Measurements from ENCODE around the gene SNX9. TPM values are rescaled to one million over a fixed set of nuclear protein-coding genes. Genes with fewer than 3 reads are reported as not detected.
"Not testable (repeated sequence)": the region's sequence is repeated elsewhere in the genome, so short reads cannot be mapped to it uniquely, and the experiment has no call there.

SNX9 gene
- total RNA-seq, 1 experiment from 2014 or later, result 31.3 TPM

DNA sequence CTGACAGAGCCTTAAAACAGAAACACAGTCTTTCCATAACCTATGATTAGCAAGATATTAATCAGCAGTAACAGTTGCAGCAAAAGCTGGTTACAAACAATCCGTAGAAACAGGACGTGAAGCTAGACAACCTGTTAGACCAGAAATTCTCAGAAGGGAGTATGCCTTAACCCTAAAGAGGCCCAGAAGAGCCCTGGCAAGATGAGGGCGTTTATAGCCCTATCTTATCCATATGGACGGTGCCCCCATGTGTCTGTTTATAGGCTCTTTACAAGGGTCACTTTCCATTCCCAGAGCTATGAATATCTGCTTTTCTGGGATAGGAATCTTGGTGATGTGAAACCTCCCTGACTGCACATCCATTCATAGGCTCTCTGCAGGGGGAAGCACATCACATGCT is 77.7 kb downstream of the SNX9 start:
- H2BK5ac ChIP-seq (ENCODE audit: insufficient read length, low read length); H3K79me1 ChIP-seq (ENCODE audit: insufficient read depth, low read depth, low read length, poor library complexity, severe bottlenecking); H3K14ac ChIP-seq (ENCODE audit: insufficient read depth, low read length); H3K18ac ChIP-seq (ENCODE audit: insufficient read length, low read depth, low read length); H2AK5ac ChIP-seq (ENCODE audit: insufficient read length, low read length); H4K5ac ChIP-seq (ENCODE audit: insufficient read length, low read depth, low read length); H3K27ac Mint-ChIP-seq; H3K4ac ChIP-seq (ENCODE audit: low read depth, low read length); H4K20me1 ChIP-seq (ENCODE audit: control insufficient read depth, insufficient read depth, insufficient read length); H3K4me3 Mint-ChIP-seq; H2BK12ac ChIP-seq (ENCODE audit: insufficient read length, low read depth, low read length); H3T11ph ChIP-seq (ENCODE audit: low read length); H2BK15ac ChIP-seq (ENCODE audit: low read depth, low read length); H3K27me3 Mint-ChIP-seq (ENCODE audit: low read depth); H3K4me1 ChIP-seq (ENCODE audit: insufficient read depth, low read length); DNase-seq; H2AFZ ChIP-seq (ENCODE audit: low read length); H3K27ac ChIP-seq (ENCODE audit: insufficient read length, low read depth, low read length); H3K79me2 ChIP-seq (ENCODE audit: insufficient read depth, low read length); H4K8ac ChIP-seq (replicated peaks; ENCODE audit: insufficient read length, low read depth, low read length); H2BK20ac ChIP-seq (ENCODE audit: low read depth, low read length, poor library complexity, severe bottlenecking); H3K9me3 ChIP-seq (ENCODE audit: control insufficient read depth, low read depth, low read length); H3K27me3 ChIP-seq (ENCODE audit: insufficient read depth, low read length); H3K4me2 ChIP-seq (ENCODE audit: insufficient read depth, insufficient read length, low read length); H4K91ac ChIP-seq (ENCODE audit: insufficient read length, low read depth, low read length); H3K56ac ChIP-seq (ENCODE audit: insufficient read length, low read depth, low read length); H3K23me2 ChIP-seq (ENCODE audit: insufficient read length, low read depth, low read length, poor library complexity, severe bottlenecking); H2BK120ac ChIP-seq (ENCODE audit: low read depth, low read length, poor library complexity, severe bottlenecking); H3K23ac ChIP-seq (ENCODE audit: insufficient read length, low read depth, low read length); H3K9me3 Mint-ChIP-seq; H3K9ac ChIP-seq (ENCODE audit: extremely low read depth, insufficient read length, low read length): not testable (repeated sequence)
- peaks cover 15 to 43% (median 22%) of the 10 kb centered on the region in 3 experiments for H3K36me3 Mint-ChIP-seq (ENCODE audit: insufficient read depth in 1 of 3, low read depth in 3 of 3)
- no CpG with 5 or more reads among the region's 4 CpGs for WGBS (ENCODE audit: extremely low coverage, insufficient read length, low lambda C conversion rate)
- peaks cover 12 to 29% of the 10 kb centered on the region in 2 experiments for H3K4me1 Mint-ChIP-seq

Measured in H9 (cell line).